GM18870 (cell line): Measurements from ENCODE around the gene AHDC1.

Source experiments
- ATAC-seq: cut with Tn5 transposase; IDR thresholded peaks from one replicate; pipeline ENCODE4 v1.9.1; 2021; ENCODE audit warnings: moderate library complexity; ENCODE audit not compliant: unreplicated experiment

AHDC1 gene

GRCh38 chr1:27491748-27492700 lies 111.9 kb downstream of the AHDC1 start:
- no peak for ATAC-seq

DNA sequence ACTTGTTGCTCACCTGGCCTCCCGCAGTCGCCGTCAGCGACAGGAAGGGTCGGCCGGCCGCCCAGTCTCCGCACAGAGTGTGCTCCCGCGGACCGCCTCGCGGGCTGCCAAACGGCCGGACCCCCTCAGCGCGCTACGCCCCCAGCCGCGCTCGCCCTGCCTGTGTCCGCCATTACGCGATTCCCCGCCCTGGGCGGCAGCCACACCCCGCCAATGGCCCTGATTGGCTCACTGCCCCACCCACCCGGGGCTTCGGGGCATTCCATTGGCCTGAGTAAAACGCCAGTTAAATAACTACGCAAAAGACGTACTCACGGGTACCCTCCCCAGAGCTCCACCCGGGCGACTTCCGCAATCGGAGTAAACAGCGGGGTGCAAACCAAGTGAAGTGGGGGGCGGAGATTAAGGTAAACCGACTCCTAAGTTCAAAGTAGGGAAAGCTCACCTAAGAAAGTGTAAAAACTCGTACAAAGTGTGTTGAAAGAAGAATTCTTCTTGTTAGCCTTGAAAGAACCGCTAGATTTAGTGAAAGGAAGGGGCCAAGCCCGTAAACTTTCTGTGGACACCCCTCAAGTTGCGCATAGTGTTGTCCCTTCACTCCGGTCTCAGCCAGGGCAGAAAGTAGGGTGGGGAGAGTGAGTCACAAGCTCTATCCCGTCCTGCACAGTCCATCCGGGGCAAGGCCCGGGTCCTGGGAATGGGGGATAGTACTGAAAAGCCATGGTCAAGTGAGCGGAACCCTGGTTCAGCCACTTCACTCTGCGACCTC lies 113.8 kb downstream of the AHDC1 start, which contains the start of gene WASF2:
WASF2 (minus strand) TSS at position 195 of the 769 bp plus-strand sequence. CDS start 61,277 bp downstream, outside the sequence.
- peak; percentile 82 for ATAC-seq

DNA sequence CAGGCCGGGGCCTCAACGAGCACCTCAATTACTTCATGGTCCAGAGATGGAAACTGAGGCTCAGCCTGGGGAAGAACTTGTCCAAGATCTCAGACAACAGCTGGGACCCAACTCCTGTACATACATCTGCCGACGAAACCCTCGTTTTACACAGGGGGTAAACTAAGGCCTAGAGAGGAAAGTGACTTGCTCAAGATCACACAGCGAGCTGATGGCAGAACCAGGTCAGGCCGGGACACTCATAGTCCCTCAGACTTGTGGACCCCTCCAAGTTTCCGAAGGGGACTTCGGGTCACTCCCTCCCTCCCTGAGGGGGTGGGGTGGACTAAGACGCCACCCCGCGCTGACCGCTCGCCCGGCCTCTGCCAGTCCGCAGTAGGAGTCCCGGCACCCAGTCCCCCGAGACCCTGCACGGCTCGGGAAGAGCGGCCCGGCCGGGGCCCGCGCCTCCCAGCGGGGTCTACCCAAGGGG lies 114.4 kb downstream of the AHDC1 start:
- ATAC-seq: peak; percentile 20

- ATAC-seq: no peak
Measured at GRCh38 chr1:27487966-27488884, 115.7 kb downstream of the AHDC1 start.

DNA sequence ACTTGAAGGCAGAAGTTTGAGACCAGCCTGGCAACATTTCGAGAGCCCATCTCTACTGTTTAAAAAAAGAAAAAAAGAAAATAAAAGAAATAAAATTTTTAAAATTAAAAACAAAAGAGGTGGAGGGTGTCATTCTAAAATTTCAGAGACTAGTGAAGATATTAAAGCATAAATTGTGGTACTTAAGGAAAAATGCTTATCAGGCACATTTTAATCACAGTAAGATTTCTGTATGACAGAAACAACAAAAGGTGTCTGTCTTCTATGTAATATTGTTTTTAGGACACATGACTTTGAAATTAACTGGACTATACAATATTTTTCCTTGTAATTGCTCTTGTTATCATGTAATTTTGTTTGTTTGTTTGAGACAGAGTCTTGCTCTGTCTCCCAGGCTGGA lies 118.6 kb downstream of the AHDC1 start:
- ATAC-seq: no peak
